ENCODE results near the gene RRAGD.

RRAGD gene

GRCh38 chr6:89361171-89361570 is 50.9 kb downstream of the RRAGD start:
- no peak overlapping the region for H4K8ac ChIP-seq (ENCODE audit: low read depth, low read length)
- H3K79me1 ChIP-seq (ENCODE audit: low read depth, low read length), result no peaks in the 10 kb centered on the region
- no peaks in the 10 kb centered on the region for H3K9me3 ChIP-seq (replicated peaks in 1 of 2; ENCODE audit: control insufficient read depth in 2 of 2, insufficient read depth in 1 of 2, low read depth in 1 of 2, low read length in 2 of 2)
- no peak overlapping the region for H2BK5ac ChIP-seq (ENCODE audit: low read length)
- no peak overlapping the region for H2BK15ac ChIP-seq (ENCODE audit: low read length)
- H2AFZ ChIP-seq (ENCODE audit: low read length), result no peak overlapping the region
- no peak overlapping the region for H3K4me2 ChIP-seq (ENCODE audit: insufficient read depth, low read length, poor library complexity, severe bottlenecking)
- H2BK12ac ChIP-seq (ENCODE audit: low read length), result no peak overlapping the region
- no peak overlapping the region for H3K14ac ChIP-seq (ENCODE audit: low read length)
- DNase-seq (ENCODE audit: low spot score), result no peak
- peaks cover 0 to 5% of the 10 kb centered on the region in 2 donors for H3K36me3 ChIP-seq (replicated peaks in 1 of 2; ENCODE audit: control insufficient read depth in 2 of 2, insufficient read depth in 2 of 2, low read length in 2 of 2)
- no CpG with 5 or more reads among the region's 2 CpGs for WGBS, 2 donors (ENCODE audit: extremely low coverage in 2 of 2, insufficient read length in 2 of 2, insufficient replicate concordance in 1 of 2)
- no peak overlapping the region for H2AK5ac ChIP-seq (ENCODE audit: low read depth, low read length)
- H4K91ac ChIP-seq (ENCODE audit: low read depth, low read length, poor library complexity), result no peak overlapping the region
- H2BK120ac ChIP-seq (ENCODE audit: low read depth, low read length), result no peak overlapping the region
- H3K4ac ChIP-seq (ENCODE audit: low read length), result no peak overlapping the region
- peaks cover 2 to 5% of the 10 kb centered on the region in 2 donors for H3K4me1 ChIP-seq (ENCODE audit: control insufficient read depth in 2 of 2, insufficient read depth in 1 of 2, low read depth in 1 of 2, low read length in 2 of 2)
- no peak overlapping the region for H3K4me3 ChIP-seq (ENCODE audit: low read length in 2 of 2)
- H3K23ac ChIP-seq (ENCODE audit: low read depth, low read length, poor library complexity), result no peak overlapping the region
- H3K18ac ChIP-seq (ENCODE audit: low read length), result no peak overlapping the region
- H3K9ac ChIP-seq (ENCODE audit: low read depth, low read length, poor library complexity), result no peak overlapping the region
- no peak overlapping the region for H3K27ac ChIP-seq (replicated peaks; ENCODE audit: low read length)
- no peaks in the 10 kb centered on the region for H3K27me3 ChIP-seq (ENCODE audit: control insufficient read depth in 3 of 3, insufficient read depth in 3 of 3, low read depth in 1 of 3, low read length in 3 of 3)

- H3K4ac ChIP-seq (ENCODE audit: low read length), result no peak overlapping the region
- no CpG with 5 or more reads among the region's 2 CpGs for WGBS, 2 donors (ENCODE audit: extremely low coverage in 2 of 2, insufficient read length in 2 of 2, insufficient replicate concordance in 1 of 2)
- no peak overlapping the region for H2BK12ac ChIP-seq (ENCODE audit: low read length)
- no peak overlapping the region for H3K14ac ChIP-seq (ENCODE audit: low read length)
- no peak overlapping the region for H2AFZ ChIP-seq (ENCODE audit: low read length)
- H2BK5ac ChIP-seq (ENCODE audit: low read length), result no peak overlapping the region
- no peak overlapping the region for H2BK15ac ChIP-seq (ENCODE audit: low read length)
- H2BK120ac ChIP-seq (ENCODE audit: low read depth, low read length), result no peak overlapping the region
- H4K91ac ChIP-seq (ENCODE audit: low read depth, low read length, poor library complexity), result no peak overlapping the region
- H4K8ac ChIP-seq (ENCODE audit: low read depth, low read length), result no peak overlapping the region
- H3K27ac ChIP-seq (replicated peaks; ENCODE audit: low read length), result no peak overlapping the region
- no peaks in the 10 kb centered on the region for H3K9me3 ChIP-seq (replicated peaks in 1 of 2; ENCODE audit: control insufficient read depth in 2 of 2, insufficient read depth in 1 of 2, low read depth in 1 of 2, low read length in 2 of 2)
- no peak overlapping the region for H2AK5ac ChIP-seq (ENCODE audit: low read depth, low read length)
- no peak overlapping the region for H3K4me3 ChIP-seq (ENCODE audit: low read length in 2 of 2)
- H3K4me1 ChIP-seq (ENCODE audit: control insufficient read depth in 2 of 2, insufficient read depth in 1 of 2, low read depth in 1 of 2, low read length in 2 of 2), result peaks cover 2 to 5% of the 10 kb centered on the region in 2 donors
- H3K27me3 ChIP-seq (ENCODE audit: control insufficient read depth in 3 of 3, insufficient read depth in 3 of 3, low read depth in 1 of 3, low read length in 3 of 3), result no peaks in the 10 kb centered on the region
- peak overlapping the region; percentile 11 for H3K4me2 ChIP-seq (ENCODE audit: insufficient read depth, low read length, poor library complexity, severe bottlenecking)
- H3K79me1 ChIP-seq (ENCODE audit: low read depth, low read length), result no peaks in the 10 kb centered on the region
- no peaks in the 10 kb centered on the region for H3K36me3 ChIP-seq (replicated peaks in 1 of 2; ENCODE audit: control insufficient read depth in 2 of 2, insufficient read depth in 2 of 2, low read length in 2 of 2)
- no peak overlapping the region for H3K9ac ChIP-seq (ENCODE audit: low read depth, low read length, poor library complexity)
- no peak for DNase-seq (ENCODE audit: low spot score)
- no peak overlapping the region for H3K23ac ChIP-seq (ENCODE audit: low read depth, low read length, poor library complexity)
- no peak overlapping the region for H3K18ac ChIP-seq (ENCODE audit: low read length)
Measured at GRCh38 chr6:89360415-89360999, 51.6 kb downstream of the RRAGD start.

- Histone ChIP-seq H3K4me1 (ENCODE audit: control insufficient read depth in 2 of 2, insufficient read depth in 1 of 2, low read depth in 1 of 2, low read length in 2 of 2) (peaks cover 2 to 5% of the 10 kb centered on the region in 2 donors), H3K9ac (ENCODE audit: low read depth, low read length, poor library complexity) (no peak overlapping the region), H3K18ac (ENCODE audit: low read length) (peak overlapping the region; percentile 48), H3K4me3 (ENCODE audit: low read length in 2 of 2) (no peak overlapping the region), H3K4me2 (ENCODE audit: insufficient read depth, low read length, poor library complexity, severe bottlenecking) (no peak overlapping the region), H2AFZ (ENCODE audit: low read length) (peak overlapping the region; percentile 6), H2BK15ac (ENCODE audit: low read length) (no peak overlapping the region), H2BK12ac (ENCODE audit: low read length) (no peak overlapping the region), H3K14ac (ENCODE audit: low read length) (no peak overlapping the region), H3K4ac (ENCODE audit: low read length) (no peak overlapping the region), H4K91ac (ENCODE audit: low read depth, low read length, poor library complexity) (no peak overlapping the region), H2AK5ac (ENCODE audit: low read depth, low read length) (no peak overlapping the region), H2BK5ac (ENCODE audit: low read length) (no peak overlapping the region), H3K36me3 (replicated peaks in 1 of 2; ENCODE audit: control insufficient read depth in 2 of 2, insufficient read depth in 2 of 2, low read length in 2 of 2) (no peaks in the 10 kb centered on the region), H4K8ac (ENCODE audit: low read depth, low read length) (no peak overlapping the region), H3K27ac (replicated peaks; ENCODE audit: low read length) (peak overlapping the region; percentile 50), H3K23ac (ENCODE audit: low read depth, low read length, poor library complexity) (no peak overlapping the region), H3K79me1 (ENCODE audit: low read depth, low read length) (no peaks in the 10 kb centered on the region), H3K27me3 (ENCODE audit: control insufficient read depth in 3 of 3, insufficient read depth in 3 of 3, low read depth in 1 of 3, low read length in 3 of 3) (no peaks in the 10 kb centered on the region), H2BK120ac (ENCODE audit: low read depth, low read length) (no peak overlapping the region), H3K9me3 (replicated peaks in 1 of 2; ENCODE audit: control insufficient read depth in 2 of 2, insufficient read depth in 1 of 2, low read depth in 1 of 2, low read length in 2 of 2) (no peaks in the 10 kb centered on the region)
- WGBS, 2 donors (ENCODE audit: extremely low coverage in 2 of 2, insufficient read length in 2 of 2, insufficient replicate concordance in 1 of 2), result no CpG with 5 or more reads among the region's 1 CpG
- DNase-seq (ENCODE audit: low spot score), result no peak
Measured at GRCh38 chr6:89359561-89359960, 52.5 kb downstream of the RRAGD start.

GRCh38 chr6:89357390-89357789 is 54.7 kb downstream of the RRAGD start:
- Histone ChIP-seq H3K4me3 (ENCODE audit: low read length in 2 of 2) (no peak overlapping the region), H3K18ac (ENCODE audit: low read length) (no peak overlapping the region), H3K9ac (ENCODE audit: low read depth, low read length, poor library complexity) (no peak overlapping the region), H3K36me3 (replicated peaks in 1 of 2; ENCODE audit: control insufficient read depth in 2 of 2, insufficient read depth in 2 of 2, low read length in 2 of 2) (no peaks in the 10 kb centered on the region), H4K8ac (ENCODE audit: low read depth, low read length) (no peak overlapping the region), H3K27ac (replicated peaks; ENCODE audit: low read length) (no peak overlapping the region), H4K91ac (ENCODE audit: low read depth, low read length, poor library complexity) (no peak overlapping the region), H3K79me1 (ENCODE audit: low read depth, low read length) (no peaks in the 10 kb centered on the region), H2AFZ (ENCODE audit: low read length) (no peak overlapping the region), H3K27me3 (ENCODE audit: control insufficient read depth in 3 of 3, insufficient read depth in 3 of 3, low read depth in 1 of 3, low read length in 3 of 3) (no peaks in the 10 kb centered on the region), H3K23ac (ENCODE audit: low read depth, low read length, poor library complexity) (no peak overlapping the region), H3K14ac (ENCODE audit: low read length) (no peak overlapping the region), H3K4me1 (ENCODE audit: control insufficient read depth in 2 of 2, insufficient read depth in 1 of 2, low read depth in 1 of 2, low read length in 2 of 2) (peaks cover 2 to 11% of the 10 kb centered on the region in 2 donors), H2BK120ac (ENCODE audit: low read depth, low read length) (no peak overlapping the region), H3K4ac (ENCODE audit: low read length) (no peak overlapping the region), H3K9me3 (replicated peaks in 1 of 2; ENCODE audit: control insufficient read depth in 2 of 2, insufficient read depth in 1 of 2, low read depth in 1 of 2, low read length in 2 of 2) (no peaks in the 10 kb centered on the region), H2AK5ac (ENCODE audit: low read depth, low read length) (no peak overlapping the region), H2BK5ac (ENCODE audit: low read length) (no peak overlapping the region), H2BK15ac (ENCODE audit: low read length) (no peak overlapping the region), H3K4me2 (ENCODE audit: insufficient read depth, low read length, poor library complexity, severe bottlenecking) (no peak overlapping the region), H2BK12ac (ENCODE audit: low read length) (no peak overlapping the region)
- DNase-seq (ENCODE audit: low spot score), result no peak
- whole genome bisulfite sequencing, 2 donors (ENCODE audit: extremely low coverage in 2 of 2, insufficient read length in 2 of 2, insufficient replicate concordance in 1 of 2), result no CpG with 5 or more reads among the region's 3 CpGs
